ENCODE measurements around the gene PINLYP. TPM values are rescaled to one million over a fixed set of nuclear protein-coding genes. Genes with fewer than 3 reads are reported as not detected.

PINLYP gene
- total and polyA plus RNA-seq, 9 of the 15 experiments (the other 6 are each of a cell fraction or from before 2014, with no cell fraction given): 1.00 to 6.7 (median 2.2) TPM

DNA sequence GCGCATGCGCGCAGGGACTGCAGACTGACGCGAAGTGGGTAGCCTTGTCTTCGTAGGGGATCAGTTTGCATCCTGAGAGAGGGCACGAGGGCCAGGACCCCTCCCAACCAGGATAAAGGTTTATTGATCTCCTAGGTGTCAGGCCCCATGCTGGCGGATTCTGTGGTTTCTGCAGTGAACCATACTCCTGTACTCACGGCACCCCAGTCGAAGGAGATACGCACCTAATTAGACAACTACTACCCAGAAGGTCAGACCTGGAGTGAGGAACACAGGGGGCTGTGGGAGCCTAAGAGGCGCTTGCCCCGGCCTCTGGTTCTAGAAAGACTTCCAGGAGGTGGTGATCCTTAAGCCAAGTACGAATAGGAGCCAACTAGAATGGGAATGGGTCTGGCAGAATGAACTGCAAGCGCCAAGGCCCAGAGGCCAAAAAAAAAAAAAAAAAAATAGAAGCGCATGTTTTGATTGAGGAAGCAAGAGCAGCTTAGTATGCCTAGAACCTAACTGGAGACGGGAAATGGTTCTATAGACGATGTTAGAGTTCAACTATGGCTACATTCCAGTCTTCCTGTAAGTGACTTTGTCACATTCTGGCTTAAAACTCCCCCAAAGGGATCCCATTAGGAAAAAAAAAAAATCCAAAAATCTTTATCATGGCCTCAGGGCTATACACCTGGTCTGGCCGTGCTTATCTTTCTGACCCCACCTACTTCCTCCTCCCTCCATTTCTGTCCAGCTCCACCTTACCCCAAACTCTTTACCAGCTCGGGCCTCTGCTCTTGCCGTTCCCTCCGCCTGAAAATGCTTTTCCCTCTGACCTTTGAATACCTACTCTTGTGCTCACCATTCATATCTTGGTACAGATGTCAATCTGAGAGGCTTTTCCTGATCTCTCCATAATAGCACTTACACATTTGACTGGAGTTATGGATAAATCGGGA is 44.7 kb downstream of the PINLYP start:
- Histone ChIP-seq H3K4me3 (peak overlapping the region; percentile 57), H3K9ac (ENCODE audit: insufficient read depth in 1 of 2, low read depth in 2 of 2, low read length in 2 of 2) (peak overlapping the region; percentile 94 to 98), H3K4me1 (replicated peaks in 1 of 2; ENCODE audit: control insufficient read depth in 2 of 2, insufficient read depth in 2 of 2, low read length in 2 of 2) (peaks cover 54 to 70% of the 10 kb centered on the region in 2 experiments), H3K27me3 (ENCODE audit: control insufficient read depth in 2 of 2, insufficient read depth in 2 of 2, low read length in 2 of 2) (no peaks in the 10 kb centered on the region), H3K79me2 (ENCODE audit: control insufficient read depth, insufficient read depth, low read length) (peaks cover 43% of the 10 kb centered on the region), H3K9me3 (replicated peaks; ENCODE audit: control insufficient read depth, insufficient read depth, low read depth, low read length) (no peaks in the 10 kb centered on the region), H3K27ac (ENCODE audit: extremely low read depth, low read depth, low read length) (peak overlapping the region; percentile 99), H3K36me3 (ENCODE audit: control insufficient read depth, insufficient read depth, low read length) (peaks cover 2% of the 10 kb centered on the region; the same call in 2 of the 3 replicates), H2AFZ (ENCODE audit: low read depth, low read length) (peak overlapping the region; percentile 100), H4K20me1 (replicated peaks; ENCODE audit: control insufficient read depth, insufficient read depth, low read length) (no peaks in the 10 kb centered on the region), H3K9me1 (ENCODE audit: control insufficient read depth, insufficient read depth, low read length) (peaks cover 2% of the 10 kb centered on the region), H3K4me2 (ENCODE audit: insufficient read depth, low read length) (peak overlapping the region; percentile 100)
- ATAC-seq (peak; percentile 0; the same call in 1 of the 3 replicates), FAIRE-seq (peak; percentile 29), DNase-seq (ENCODE audit: extremely low read depth in 1 of 4, low spot score in 3 of 4) (peak; percentile 52 to 72 (median 58))
- intact Hi-C loops (cut with micrococcal nuclease) (loop anchor here (10.0 kb wide), 2 partner anchors 66 to 176 kb away; no protein-coding TSS in a partner anchor), in situ Hi-C loops (cut with MboI) (no loop called here)
- 7% methylated on average over 22 of the region's 23 CpGs for WGBS (ENCODE audit: insufficient coverage, low coverage, missing lambda C conversion rate)
- BruUV-seq (replicated peaks): TSS peak; percentile 84
- CTCF ChIA-PET (ENCODE audit: low intra/inter-chr PET ratio): no interaction called here
- POLR2A ChIA-PET: interaction anchor here (0.6 to 1.6 kb wide), 2 partner anchors 10 to 32 kb away, joined by 4 to 6 read pairs; no protein-coding TSS in a partner anchor
- TF ChIP-seq ZNF696 (CRISPR knock-in tag; conservative IDR thresholded peaks at IDR 0.05): no peak
- TF ChIP-seq, protein P1, sequence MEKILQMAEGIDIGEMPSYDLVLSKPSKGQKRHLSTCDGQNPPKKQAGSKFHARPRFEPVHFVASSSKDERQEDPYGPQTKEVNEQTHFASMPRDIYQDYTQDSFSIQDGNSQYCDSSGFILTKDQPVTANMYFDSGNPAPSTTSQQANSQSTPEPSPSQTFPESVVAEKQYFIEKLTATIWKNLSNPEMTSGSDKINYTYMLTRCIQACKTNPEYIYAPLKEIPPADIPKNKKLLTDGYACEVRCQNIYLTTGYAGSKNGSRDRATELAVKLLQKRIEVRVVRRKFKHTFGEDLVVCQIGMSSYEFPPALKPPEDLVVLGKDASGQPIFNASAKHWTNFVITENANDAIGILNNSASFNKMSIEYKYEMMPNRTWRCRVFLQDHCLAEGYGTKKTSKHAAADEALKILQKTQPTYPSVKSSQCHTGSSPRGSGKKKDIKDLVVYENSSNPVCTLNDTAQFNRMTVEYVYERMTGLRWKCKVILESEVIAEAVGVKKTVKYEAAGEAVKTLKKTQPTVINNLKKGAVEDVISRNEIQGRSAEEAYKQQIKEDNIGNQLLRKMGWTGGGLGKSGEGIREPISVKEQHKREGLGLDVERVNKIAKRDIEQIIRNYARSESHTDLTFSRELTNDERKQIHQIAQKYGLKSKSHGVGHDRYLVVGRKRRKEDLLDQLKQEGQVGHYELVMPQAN (IDR thresholded peaks at IDR 0.05; ENCODE audit: borderline replicate concordance): peak; percentile 44; the same call in 1 of the 2 replicates
- peak in 1 of 2 experiments; percentile 35; a peak in 1 of 4 replicates for TF ChIP-seq TRIM24 (IDR thresholded peaks at IDR 0.05)
- peak; percentile 34 to 47; a peak in 3 of 4 replicates for TF ChIP-seq KDM1A (IDR thresholded peaks at IDR 0.05)
- 0 out of 2 replicates have a peak, but pooled peaks have one; percentile 18 for TF ChIP-seq PML (IDR thresholded peaks at IDR 0.05; ENCODE audit: low read length)
- TF ChIP-seq HCFC1 (IDR thresholded peaks at IDR 0.05; ENCODE audit: low read depth, low read length): no peak
- no peak for TF ChIP-seq ARID2 (IDR thresholded peaks at IDR 0.05)
- TF ChIP-seq, protein P2, sequence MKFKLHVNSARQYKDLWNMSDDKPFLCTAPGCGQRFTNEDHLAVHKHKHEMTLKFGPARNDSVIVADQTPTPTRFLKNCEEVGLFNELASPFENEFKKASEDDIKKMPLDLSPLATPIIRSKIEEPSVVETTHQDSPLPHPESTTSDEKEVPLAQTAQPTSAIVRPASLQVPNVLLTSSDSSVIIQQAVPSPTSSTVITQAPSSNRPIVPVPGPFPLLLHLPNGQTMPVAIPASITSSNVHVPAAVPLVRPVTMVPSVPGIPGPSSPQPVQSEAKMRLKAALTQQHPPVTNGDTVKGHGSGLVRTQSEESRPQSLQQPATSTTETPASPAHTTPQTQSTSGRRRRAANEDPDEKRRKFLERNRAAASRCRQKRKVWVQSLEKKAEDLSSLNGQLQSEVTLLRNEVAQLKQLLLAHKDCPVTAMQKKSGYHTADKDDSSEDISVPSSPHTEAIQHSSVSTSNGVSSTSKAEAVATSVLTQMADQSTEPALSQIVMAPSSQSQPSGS (CRISPR knock-in tag; IDR thresholded peaks at IDR 0.05): no peak
- TF ChIP-seq, protein P3, sequence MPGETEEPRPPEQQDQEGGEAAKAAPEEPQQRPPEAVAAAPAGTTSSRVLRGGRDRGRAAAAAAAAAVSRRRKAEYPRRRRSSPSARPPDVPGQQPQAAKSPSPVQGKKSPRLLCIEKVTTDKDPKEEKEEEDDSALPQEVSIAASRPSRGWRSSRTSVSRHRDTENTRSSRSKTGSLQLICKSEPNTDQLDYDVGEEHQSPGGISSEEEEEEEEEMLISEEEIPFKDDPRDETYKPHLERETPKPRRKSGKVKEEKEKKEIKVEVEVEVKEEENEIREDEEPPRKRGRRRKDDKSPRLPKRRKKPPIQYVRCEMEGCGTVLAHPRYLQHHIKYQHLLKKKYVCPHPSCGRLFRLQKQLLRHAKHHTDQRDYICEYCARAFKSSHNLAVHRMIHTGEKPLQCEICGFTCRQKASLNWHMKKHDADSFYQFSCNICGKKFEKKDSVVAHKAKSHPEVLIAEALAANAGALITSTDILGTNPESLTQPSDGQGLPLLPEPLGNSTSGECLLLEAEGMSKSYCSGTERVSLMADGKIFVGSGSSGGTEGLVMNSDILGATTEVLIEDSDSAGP (CRISPR knock-in tag; IDR thresholded peaks at IDR 0.05): no peak
- TF ChIP-seq, protein P4, sequence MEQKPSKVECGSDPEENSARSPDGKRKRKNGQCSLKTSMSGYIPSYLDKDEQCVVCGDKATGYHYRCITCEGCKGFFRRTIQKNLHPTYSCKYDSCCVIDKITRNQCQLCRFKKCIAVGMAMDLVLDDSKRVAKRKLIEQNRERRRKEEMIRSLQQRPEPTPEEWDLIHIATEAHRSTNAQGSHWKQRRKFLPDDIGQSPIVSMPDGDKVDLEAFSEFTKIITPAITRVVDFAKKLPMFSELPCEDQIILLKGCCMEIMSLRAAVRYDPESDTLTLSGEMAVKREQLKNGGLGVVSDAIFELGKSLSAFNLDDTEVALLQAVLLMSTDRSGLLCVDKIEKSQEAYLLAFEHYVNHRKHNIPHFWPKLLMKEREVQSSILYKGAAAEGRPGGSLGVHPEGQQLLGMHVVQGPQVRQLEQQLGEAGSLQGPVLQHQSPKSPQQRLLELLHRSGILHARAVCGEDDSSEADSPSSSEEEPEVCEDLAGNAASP (IDR thresholded peaks at IDR 0.05): no peak
- no peak for TF ChIP-seq ZNF124 (CRISPR knock-in tag; IDR thresholded peaks at IDR 0.05)

All from K562 (cell line).